ENCODE data around the gene ARL15. TPM values are rescaled to one million over a fixed set of nuclear protein-coding genes. Genes with fewer than 3 reads are reported as not detected.

The ARL15 gene
- total RNA-seq, 1 donor from 2014 or later: 125 TPM

GRCh38 chr5:54205453-54205852, 104.9 kb downstream of the ARL15 start:
- no peak for DNase-seq

DNA sequence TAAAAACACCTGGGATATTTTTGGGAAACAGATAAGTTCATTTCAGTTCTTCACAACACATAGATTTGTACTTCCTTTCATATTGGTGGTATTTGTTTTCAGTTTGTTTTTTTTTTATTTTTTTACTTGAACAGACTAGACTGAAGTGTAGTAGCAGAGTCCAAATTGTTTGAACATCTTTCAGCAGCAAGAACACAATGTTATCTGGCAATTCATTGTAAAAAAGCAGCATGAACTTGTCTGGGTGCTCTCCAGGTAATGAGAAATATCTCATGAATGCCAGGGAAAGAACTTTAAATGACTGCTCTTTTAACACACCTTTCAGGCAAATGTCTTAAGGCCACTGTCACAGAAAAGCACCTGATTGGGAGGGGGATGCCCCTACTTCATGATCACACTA, 113.4 kb downstream of the ARL15 start:
- no peak for DNase-seq

- DNase-seq: no peak
These were observed 114.7 kb downstream of the ARL15 start for GRCh38 chr5:54195701-54196100.

GRCh38 chr5:54194318-54194717, 116.1 kb downstream of the ARL15 start:
- no peak for DNase-seq

GRCh38 chr5:54187694-54188093, 122.7 kb downstream of the ARL15 start:
- DNase-seq: no peak

DNA sequence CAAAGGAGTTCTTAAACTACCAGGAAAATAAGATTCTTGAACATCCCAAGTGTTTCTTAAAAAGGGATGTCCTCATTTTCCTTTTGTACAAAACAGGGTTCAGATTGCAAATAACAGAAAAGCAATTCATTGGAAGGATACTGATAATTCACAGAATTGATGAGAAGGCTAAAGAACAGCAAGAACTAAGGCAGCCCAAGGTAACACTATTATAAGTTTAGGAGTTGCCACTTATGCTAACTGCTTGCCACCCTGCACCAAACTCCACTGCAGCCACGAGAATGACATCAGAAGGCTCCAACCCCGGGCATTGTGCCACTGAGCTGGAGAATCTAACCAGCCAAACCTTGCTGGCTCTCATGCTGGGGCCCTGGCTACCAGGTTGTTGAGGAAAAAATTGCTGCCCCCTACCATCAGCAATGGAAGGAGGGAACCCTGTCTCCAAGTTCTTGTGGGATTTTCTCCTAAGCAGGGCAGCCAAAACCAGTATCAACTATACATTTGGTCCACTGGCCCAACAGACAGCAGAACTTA, 123.4 kb downstream of the ARL15 start:
- no peak for DNase-seq

- no peak for DNase-seq
These were observed 124.3 kb downstream of the ARL15 start for GRCh38 chr5:54186108-54186507.

DNA sequence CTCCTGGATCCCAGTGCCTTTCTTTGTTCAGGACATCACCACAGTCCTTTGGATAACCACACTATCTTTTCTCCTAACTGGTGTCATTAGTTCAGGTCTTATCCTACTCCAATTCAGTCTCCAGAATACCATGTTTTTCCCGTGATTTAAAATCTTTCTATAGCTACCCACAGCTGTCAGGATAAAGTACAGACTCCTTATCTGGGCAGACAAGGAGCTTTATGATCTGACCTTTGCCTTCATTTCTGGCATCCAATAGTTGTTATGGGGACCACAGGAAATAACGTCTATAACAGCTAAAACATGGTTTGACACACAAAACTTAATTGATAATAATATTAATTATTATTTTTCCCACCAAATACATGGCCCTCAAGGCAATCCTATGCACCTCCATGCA, 125.6 kb downstream of the ARL15 start:
- DNase-seq: no peak

GRCh38 chr5:54180630-54181031, 129.7 kb downstream of the ARL15 start:
- no peak for DNase-seq

DNA sequence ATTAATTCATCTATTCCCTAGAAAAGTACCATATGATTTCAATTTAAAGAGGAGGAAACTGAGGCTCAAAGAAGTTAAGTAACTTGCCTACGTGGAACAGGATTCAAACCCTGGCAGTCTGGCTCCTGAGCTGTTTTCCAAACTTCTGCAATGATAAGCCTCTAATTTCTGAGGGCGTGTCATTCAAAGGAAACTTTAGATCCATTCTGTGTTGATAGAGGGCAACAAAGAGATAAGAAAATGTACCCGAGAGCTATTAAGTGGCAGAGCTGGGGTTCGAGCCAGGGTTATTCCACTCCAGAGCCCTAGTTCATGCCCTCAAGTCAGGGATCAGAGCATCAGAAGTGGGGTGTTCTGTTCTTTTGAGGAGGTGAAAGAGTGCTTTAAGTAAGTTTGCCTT, 131.4 kb downstream of the ARL15 start:
- no peak for DNase-seq

DNA sequence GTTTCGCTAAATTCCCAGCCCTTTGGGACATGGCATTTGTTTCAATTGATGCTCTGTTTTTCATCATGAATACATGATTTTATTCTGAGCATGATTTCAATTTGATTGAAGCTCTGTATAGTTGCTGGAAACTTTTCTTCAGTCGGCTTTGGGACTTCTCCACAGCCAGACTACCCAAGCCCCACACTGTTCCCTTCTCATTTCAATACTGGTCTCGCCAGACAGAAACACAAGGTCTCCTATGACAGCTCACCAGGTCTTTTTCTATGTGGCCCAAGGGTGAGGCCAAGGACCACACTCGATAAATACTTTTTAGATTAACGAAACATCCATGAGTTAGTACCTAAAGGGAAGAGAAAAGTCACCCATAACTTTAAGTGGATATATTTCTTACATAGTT, 132.2 kb downstream of the ARL15 start:
- DNase-seq: no peak

DNA sequence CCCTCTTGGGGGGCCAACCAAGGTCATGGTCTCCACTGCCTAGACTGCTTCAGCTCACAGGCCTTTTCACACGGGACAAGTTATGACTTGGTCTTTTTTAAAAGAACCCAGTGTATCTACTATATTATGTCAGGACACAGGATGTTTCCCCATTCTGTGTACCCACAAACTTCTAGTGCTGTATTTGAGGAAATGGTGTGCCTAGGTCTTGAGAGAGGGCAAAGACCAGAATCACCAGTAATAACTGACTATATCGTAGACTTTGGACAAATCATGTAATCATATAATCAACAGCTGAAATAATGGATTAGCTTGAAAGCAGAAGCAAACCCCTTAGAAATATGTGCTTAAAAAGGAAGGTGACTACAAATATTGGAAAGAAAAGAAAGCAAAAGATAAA, 133.3 kb downstream of the ARL15 start:
- DNase-seq: no peak

DNA sequence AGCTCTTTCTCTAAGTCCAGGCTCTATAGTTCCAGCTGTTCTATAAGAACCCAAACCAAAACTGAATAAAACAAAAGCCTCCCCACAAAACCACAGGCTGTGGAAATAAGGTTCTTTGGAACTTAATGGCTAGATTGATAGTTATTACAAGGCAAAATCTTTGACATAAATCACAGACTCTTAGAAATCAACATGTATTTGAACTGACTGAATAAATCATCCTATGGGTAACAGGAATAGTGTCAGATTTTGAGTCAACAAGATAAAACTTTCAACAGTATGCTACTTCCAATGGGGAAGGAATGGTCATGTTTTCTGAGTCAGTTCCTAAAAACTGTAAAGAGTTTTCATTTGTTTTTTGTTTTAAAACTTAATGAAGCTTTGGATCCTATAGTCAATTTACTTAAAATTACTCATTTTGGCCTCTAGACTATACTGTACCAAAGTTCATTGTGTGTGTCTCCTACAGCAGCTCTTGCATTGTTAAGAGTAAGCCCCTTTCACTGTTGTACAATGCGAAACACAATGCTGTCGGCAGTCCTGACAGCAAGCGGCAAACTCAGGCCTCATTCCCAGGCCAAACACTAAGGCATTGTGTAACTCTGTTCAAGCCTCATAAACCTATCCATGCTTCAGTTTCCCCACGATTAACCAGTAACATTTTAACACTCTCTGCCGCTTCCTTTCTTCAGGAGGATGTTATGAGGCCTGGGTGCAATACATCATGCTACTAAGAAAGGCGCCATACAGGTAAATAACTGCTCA, 134.1 kb downstream of the ARL15 start:
- no peak for DNase-seq

- DNase-seq: no peak
These were observed 137.1 kb downstream of the ARL15 start for GRCh38 chr5:54173251-54173650.

GRCh38 chr5:54171645-54172384, 138.6 kb downstream of the ARL15 start:
- no peak for DNase-seq

- no peak for DNase-seq
These were observed 144.7 kb downstream of the ARL15 start for GRCh38 chr5:54165687-54166086.

GRCh38 chr5:54162184-54162583, 148.2 kb downstream of the ARL15 start:
- no peak for DNase-seq

- DNase-seq: no peak
These were observed 150.0 kb downstream of the ARL15 start for GRCh38 chr5:54160329-54160728.

GRCh38 chr5:54159893-54160195, 150.5 kb downstream of the ARL15 start:
- no peak for DNase-seq

GRCh38 chr5:54159153-54159892, 151.1 kb downstream of the ARL15 start:
- DNase-seq: no peak

DNA sequence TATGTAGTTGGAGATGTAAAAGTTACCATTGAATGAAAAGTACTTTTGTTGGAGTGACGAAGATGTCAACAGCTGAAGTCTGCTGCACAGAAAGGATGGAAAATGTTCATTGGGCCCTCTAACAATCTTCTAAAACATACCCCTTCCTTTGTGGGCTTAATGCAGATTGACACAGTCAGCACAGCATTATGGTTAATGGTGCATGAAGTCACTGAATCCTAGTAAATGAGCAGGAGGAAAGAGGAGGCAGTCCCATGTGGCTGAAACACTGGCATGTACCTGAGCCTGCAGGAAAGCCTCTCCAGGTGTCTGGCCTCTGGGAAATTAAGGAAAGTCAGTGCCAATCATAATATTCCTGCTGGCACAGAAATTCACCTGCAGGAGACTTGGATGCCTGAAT, 153.8 kb downstream of the ARL15 start:
- DNase-seq: no peak

GRCh38 chr5:54150841-54151240, 159.5 kb downstream of the ARL15 start:
- DNase-seq: no peak

GRCh38 chr5:54148858-54149257, 161.5 kb downstream of the ARL15 start:
- DNase-seq: no peak
